NCI-H2107 (cell line): ENCODE data around the gene OR13C5.
"Not testable (repeated sequence)": the region's sequence is repeated elsewhere in the genome, so short reads cannot be mapped to it uniquely, and the experiment has no call there.

Experiments
- DNase-seq: peaks from one replicate; lab custom pipeline; 2025; lab: John Stamatoyannopoulos, UW

OR13C5 gene, protein sequence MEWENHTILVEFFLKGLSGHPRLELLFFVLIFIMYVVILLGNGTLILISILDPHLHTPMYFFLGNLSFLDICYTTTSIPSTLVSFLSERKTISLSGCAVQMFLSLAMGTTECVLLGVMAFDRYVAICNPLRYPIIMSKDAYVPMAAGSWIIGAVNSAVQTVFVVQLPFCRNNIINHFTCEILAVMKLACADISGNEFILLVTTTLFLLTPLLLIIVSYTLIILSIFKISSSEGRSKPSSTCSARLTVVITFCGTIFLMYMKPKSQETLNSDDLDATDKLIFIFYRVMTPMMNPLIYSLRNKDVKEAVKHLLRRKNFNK

DNA sequence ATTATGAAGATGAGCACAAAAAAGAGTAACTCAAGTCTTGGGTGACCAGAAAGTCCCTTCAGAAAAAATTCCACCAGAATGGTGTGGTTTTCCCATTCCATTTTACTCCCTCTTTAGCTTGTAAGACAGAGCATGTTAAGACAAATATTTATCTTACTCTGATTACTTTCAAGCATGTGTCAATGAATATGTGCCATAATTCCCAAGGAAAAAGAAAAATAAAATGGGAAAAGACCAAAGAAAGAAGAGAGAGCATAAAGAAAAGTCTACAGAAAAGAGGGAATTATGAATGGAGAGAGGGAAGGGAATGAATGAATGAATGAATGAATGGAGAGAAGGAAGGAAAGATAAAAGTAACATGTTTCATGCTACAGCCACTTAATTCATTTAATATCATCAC lies at the start of gene OR13C5:
OR13C5 (minus strand) TSS at position 101 of the 400 bp plus-strand sequence; CDS start at position 101, 0 bp downstream.
- not testable (repeated sequence) for DNase-seq

DNA sequence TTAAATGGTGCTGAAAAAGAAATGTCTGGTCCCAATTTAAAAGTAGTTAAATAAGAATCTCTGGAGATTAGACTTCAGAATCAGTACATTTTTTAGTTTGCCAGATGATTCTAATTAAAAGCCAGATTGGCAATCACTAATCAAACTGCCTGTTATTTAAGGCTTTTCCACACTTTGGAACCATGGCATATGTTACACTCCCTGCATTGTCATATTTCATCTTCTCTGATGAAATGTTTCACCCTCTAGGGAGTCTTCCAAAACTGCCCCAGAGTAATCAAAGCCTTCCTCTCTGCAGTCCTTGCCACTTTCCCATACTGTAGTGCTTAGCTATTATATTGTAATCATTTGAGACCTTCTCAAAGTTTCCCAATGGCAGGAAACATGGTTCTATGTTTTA lies 36.2 kb upstream of the OR13C5 start:
- DNase-seq: no peak

DNA sequence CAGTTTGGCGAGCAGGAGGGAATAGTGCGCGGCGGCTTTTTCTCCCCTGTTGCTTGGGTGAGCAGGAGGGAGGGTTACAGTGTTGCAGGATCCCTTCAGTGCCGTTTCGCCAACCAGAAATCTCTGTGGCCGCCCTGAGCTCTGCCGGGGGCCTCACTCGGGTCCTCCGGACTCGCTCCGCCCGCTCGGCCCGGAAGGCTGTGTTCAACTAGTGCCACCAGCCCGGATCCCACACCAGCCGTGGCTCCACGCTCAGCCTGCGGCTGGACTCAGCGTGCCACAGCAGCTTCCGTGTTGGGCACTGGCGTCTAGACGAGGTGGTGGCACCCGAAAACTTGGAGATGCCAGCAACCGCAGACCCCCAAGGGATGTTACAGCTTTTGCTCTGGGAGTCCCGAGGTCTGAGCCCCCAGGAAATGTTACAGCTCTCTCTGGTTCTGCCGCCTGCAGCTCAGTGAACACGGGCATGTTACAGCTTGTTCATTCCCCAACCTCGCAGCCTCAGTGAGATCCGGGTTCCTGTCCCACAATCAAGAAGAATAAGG lies 34.8 kb upstream of the OR13C5 start:
- no peak for DNase-seq

DNA sequence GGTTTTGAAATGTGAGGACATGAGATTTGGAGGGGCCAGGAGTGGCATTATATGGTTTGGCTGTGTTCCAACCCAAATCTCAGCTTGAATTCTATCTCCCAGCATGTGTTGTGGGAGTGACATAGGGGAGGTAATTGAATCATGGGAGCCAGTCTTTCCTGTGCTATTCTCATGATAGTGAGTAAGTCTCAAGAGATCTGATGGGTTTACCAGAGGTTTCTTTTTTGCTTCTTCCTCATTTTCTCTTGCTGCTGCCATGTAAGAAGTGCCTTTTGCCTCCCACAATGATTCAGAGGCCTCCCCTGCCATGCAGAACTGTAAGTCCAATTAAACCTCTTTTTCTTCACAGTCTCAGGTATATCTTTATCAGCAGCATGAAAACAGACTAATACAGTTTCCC lies 26.8 kb upstream of the OR13C5 start:
- DNase-seq: not testable (repeated sequence)

DNA sequence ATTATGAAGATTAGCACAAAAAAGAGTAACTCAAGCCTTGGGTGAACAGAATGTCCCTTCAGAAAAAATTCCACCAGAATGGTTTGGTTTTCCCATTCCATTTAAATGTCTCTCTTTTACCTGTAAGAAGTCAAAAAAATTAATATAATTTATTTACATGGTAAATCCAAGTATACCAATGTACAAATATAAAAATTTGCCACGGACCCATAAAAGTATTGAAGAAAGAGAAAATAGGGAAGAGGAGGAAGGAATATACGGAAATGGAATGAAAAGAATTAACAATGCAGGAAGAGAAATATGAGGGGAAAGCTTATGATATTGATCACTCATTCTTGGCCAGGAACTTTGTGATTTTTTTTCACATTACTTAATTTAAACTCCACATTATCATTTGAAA lies 18.9 kb upstream of the OR13C5 start, which contains the start of gene OR13C9:
OR13C9 (minus strand) TSS at position 101 of the 400 bp plus-strand sequence; CDS start at position 101, 0 bp downstream.
- no peak for DNase-seq

DNA sequence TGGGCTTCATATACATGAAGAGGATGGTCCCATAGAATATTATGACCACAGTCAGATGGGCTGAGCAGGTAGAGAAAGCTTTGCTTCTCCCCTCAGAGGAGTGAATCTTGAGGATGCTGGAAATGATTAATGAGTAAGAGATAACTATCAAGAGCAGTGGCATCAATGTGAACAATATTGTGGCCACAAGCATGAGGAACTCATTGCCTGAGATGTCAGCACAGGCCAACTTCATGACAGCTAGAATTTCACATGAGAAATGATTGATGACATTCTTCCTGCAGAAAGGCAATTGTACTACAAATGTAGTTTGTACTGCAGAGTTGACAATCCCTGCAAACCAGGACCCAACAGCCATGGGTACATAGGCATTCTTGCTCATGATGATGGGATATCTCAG lies 18.2 kb upstream of the OR13C5 start:
- DNase-seq: no peak

DNA sequence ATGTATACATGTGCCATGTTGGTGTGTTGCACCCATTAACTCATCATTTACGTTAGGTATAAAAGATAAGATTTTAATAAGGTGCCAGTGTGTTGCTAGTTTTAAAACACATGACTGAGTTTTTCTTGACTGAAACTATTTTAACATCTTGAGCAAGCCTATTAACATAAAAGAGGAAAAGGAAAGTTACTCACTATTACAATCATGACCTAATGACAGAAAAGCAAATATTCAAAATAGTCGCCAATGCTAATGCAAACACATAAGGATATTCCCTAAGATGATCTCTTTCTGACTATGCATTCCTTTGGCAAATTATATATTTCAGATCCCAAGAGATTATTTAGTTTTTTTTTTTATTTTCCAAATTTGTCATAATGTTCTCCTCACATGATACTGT lies 12.0 kb upstream of the OR13C5 start:
- no peak for DNase-seq

DNA sequence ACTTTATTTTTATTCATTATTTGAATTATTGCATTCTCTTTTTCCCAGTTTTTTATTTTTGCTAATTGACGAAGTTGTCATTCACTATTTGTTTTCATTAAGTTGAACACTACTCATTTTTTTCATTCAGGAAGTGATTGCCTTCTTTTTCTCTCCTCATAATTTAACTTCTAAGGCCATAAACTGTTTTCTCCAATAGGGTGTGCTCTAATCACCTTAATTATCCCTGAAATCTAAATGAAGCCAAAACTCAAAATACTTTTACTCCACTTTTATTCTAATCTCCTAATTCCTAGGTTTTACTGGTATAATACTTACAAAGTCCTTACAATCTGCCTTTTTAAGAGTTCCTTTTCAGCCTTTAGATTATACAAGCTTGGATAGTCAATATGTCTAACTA lies 9.1 kb upstream of the OR13C5 start:
- no peak for DNase-seq

DNA sequence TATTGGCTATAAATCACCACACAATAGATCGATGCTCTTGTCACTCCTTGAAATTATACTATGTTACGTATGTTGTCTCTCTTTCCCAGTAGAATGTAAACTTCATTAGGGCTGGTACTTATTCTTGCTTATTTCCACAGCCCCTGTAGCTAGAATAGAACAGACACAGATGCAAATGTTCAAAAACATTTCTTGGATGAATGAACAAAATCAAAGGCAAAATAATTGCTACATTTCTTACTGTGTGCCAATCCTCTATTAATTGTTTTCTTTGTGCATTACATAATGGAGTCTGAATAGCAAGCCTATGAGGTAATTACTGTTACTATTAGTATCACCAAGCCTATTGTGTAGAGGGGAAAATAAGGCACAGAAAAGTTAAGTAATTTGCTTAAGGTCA lies 6.9 kb upstream of the OR13C5 start:
- DNase-seq: no peak

DNA sequence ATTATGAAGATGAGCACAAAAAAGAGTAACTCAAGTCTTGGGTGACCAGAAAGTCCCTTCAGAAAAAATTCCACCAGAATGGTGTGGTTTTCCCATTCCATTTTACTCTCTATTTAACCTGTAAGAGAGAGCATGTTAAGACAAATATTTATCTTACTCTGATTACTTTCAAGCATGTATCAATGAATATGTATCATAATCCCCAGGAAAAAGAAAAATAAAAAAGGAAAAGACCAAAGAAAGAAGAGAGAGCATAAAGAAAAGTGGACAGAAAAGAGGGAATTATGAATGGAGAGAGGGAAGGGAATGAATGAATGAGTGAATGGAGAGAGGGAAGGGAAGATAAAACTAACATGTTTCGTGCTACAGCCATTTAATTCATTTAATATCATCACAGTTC lies 6.3 kb upstream of the OR13C5 start, which contains the start of gene OR13C2:
OR13C2 (minus strand) TSS at position 101 of the 400 bp plus-strand sequence; CDS start at position 101, 0 bp downstream.
- DNase-seq: not testable (repeated sequence)

DNA sequence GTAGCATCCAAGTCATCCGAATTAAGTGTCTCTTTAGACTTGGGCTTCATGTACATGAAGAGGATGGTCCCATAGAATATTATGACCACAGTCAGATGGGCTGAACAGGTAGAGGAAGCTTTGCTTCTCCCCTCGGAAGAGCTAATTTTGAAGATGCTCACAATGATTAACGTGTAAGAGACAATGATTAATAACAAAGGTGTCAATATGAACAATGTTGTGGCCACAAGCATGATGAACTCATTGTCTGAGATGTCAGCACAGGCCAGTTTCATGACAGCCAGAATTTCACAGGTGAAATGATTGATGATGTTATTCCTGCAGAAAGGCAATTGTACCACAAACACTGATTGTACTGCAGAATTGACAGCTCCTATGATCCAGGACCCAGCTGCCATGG lies 5.6 kb upstream of the OR13C5 start:
- DNase-seq: no peak

DNA sequence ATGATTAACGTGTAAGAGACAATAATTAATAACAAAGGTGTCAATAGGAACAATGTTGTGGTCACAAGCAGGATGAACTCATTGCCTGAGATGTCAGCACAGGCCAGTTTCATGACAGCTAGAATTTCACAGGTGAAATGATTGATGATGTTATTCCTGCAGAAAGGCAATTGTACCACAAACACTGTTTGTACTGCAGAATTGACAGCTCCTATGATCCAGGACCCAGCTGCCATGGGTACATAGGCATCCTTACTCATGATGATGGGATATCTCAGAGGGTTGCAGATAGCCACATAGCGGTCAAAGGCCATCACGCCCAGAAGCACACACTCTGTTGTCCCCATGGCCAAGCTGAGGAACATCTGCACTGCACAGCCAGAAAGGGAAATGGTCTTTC lies 464 bp downstream of the OR13C5 start:
- not testable (repeated sequence) for DNase-seq

DNA sequence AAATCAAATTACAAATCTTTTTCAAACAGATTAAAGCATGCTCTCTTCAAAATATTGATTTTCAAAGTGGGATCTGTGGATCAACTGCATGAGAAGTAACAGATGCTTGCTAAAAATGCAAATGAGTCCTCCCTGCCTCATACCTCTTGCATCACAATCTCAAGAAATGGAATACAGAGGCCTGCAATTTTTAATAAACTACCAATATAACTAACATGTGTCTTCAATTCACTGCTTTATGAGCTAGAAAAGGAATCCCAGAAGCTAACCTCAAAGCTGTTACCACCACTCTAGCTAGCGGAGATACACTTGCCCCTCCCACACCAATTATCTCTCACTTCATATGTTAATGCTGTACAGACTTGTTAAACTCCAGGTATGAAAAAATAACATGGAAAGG lies 9.6 kb downstream of the OR13C5 start:
- DNase-seq: no peak

DNA sequence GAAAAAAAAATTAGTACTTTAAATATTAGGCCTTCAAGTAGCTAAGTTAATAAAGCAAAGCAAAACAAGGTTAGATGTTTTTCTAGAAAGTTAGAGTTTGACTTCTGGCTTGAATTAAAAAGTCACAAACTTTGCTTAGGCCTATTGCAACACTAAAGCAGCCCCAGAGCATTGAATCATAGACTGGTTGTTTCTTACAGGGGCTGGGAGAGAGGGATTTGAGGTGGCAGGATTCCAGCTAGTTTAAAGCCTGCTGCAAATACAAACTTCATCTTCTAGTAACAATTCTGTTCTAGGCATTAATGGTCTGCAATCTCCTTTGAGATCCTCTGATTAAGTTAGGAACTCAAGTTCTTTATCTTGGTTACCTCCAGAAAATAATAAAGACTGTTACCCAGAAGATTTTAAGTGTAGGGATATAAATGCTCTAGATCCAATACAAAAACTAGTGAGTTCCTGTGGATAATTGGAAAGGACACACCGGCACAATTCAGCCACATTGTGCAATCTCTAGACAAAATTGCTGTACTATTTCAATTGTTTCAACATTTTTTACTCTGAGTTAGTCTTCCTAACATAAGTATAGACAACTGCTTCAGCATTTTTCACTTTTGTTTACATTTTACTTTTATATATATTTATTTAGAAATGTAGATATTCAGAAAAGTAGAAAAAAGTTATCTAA lies 12.6 kb downstream of the OR13C5 start:
- no peak for DNase-seq

DNA sequence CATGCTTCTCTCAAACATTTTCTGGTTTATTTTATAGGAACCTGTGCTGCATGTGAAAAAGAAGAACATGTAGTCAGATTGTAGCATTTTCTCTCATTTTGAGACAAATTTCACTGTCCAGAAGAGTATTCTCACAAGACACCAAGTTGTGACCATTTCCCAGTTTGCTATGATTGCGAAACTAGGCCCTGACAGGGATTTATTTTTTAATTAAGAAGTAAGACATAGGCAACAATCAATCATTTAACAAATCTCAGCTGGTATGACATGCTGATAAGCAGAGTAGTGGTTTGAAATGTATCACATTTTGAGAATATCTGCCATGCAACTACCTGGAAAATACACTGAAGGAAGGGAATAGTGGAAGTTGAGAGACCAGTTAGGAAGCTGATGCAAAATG lies 18.7 kb downstream of the OR13C5 start:
- no peak for DNase-seq

DNA sequence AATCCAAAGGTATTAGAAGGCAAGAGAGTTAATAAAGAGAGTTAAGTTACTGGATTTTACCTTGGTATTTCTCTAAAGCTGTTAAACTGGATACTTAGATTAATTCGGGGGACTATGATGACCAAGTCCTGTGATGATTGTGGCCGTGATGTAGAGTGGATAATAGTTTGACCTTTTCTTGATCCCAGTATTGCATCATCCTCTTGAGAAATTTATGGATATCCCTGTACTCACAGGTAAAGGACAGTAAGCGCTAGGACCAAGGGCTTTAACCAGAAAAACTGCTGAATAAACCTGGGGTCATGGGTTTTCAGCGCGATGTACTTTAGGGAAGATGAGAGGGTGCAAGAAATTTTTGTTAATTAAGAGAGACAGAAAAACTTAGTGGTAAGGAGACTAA lies 21.9 kb downstream of the OR13C5 start:
- no peak for DNase-seq

DNA sequence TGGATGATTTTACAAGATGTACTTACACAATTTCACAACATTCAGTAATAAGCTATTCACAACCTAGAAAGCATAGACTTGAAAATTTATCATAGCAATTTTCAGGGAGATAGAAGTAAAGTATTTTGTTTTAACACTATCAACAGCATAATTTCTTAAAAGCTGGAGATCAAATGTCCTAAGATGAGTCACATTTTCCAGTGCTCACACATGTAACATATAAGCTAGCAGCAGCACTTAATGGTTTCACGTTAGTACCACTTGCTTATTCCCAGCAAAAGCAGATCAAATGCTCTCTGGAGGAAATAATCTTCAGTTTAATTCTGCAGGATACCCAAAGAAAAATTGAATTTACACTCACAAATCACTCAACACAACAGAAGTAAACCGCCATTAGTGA lies 23.8 kb downstream of the OR13C5 start:
- DNase-seq: no peak

DNA sequence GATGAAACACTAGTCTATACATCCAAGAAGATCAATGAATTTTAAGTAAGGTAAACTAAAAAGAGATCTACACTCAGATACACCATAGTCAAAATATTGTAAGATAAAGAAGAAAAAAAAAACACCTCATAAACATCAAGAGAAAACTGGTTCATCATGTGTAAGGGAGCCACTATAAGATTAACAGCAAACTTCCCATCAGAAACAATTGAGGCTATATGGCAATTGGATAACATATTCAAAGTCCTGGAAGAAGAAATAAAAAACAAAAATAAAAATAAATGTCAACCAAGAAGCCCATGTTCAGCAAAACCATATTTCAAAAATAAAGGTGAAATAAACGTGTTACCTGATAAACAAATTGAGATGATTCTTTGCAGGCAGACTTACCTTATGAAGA lies 26.6 kb downstream of the OR13C5 start:
- DNase-seq: no peak

DNA sequence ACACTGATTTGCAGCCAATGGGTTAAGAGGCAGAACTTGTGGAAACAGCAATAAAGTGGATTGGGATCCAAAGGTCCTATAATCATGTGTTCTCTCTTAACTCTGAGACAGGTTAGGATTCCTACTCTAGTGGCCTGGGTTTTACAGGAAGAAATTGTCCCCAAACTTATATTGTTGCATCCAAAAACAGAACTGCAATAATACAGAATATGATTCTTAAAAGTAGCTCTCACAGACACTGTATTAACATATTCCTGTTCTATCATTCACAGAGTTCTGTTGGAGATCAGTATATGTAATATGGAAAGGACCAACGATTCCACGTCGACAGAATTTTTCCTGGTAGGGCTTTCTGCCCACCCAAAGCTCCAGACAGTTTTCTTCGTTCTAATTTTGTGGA lies 30.3 kb downstream of the OR13C5 start, which contains the start of gene OR13C8:
OR13C8 (plus strand) TSS at position 301 of the 400 bp plus-strand sequence; CDS start at position 301, 0 bp downstream.
- DNase-seq: no peak

DNA sequence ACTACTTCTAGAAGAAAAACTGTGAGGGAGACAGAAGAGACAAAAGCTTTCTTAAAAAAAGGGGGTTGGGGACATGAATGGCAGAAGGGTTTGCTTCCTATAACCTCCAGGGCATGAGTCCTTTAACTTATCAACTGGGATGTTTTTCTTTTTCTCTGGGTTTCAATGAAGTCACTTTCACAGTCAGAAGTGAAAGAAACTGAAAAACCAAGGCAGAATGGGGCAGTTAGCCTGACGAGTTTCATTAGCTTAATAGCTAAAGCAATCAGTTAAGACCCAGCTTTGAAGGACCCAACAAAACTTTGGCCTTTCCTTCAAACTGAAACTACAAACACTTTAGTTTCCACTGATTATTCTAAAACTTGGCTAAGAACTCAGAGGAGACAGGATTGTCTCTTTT lies 34.9 kb downstream of the OR13C5 start:
- no peak for DNase-seq

DNA sequence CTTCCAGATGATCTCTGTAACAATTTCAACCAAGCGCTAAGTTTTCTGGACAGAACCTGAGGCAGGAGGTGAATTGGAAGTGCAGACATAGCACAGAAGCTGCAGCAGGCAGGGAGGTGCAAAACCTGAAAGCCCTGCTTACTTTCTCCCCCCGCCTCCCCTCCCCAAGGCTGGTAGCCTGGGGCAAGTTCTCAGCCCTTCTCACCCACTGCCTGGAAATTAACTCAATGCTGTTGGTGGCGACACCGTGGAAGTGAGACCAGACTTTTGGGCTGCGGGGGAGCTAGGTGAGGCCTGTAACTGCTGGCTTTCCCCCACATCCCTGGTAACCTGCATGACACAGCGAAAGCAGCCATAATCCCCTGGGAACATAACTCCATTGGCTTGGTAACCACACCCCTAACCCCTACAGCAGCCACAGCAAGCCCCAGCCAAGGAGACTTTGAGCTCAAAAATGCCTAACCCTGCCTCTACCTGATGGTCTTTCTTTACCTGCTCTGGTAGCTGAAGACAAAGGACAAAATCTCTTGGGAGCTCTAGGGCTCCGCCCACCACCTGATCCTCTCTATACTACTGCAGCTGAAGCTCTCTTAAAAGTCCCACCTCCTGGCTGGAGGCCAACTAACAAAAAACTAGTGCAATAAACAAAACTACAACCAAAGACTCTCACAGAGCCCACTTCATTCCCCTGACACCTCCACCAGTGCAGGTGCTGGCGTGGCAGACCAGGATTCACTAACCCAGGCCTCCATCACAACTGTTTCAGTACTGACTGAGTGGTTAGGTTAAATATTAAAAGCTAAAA lies 42.2 kb downstream of the OR13C5 start:
- DNase-seq: no peak

DNA sequence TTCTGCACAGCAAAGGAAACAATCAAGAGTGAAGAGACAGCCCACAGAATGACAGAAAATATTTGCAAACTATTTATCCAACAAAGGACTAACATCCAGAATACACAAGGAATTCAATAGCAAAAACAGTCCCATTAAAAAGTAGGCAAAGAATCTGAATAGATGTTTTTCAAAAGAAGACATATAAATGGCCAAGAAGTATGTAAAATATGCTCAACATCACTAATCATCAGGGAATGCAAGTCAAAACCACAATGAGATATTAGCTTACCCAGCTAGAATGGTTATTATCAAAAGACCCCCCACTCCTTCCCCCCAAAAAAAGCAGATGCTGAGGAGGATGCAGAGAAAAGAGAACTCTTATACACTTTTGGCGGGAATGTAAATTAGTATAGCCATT lies 43.7 kb downstream of the OR13C5 start:
- no peak for DNase-seq
